Thyroid gland (tissue), 4 donors: Measurements from ENCODE around the gene APOL5. TPM values are rescaled to one million over a fixed set of nuclear protein-coding genes. Genes with fewer than 3 reads are reported as not detected.

Experiments used
- DNase-seq, 2 donors: peaks; one replicate each; pipeline ENCODE4 v3.0.0-alpha.2; 2019
- H3K27ac ChIP-seq, 3 donors: fragments of 200-600 bp; sonication (generic); 1 replicate in 2 of 3; 2 replicates in 1 of 3; pipeline ENCODE4 v1.5.1; 2016 to 2019; ENCODE audit warnings: mild to moderate bottlenecking in 1 of 3, moderate library complexity in 1 of 3
- H3K27me3 ChIP-seq: fragments of 200-600 bp; sonication (generic); one replicate; pipeline ENCODE4 v1.5.1; 2019
- H3K36me3 ChIP-seq, 2 donors: fragments of 200-600 bp; sonication (generic); one replicate each; pipeline ENCODE4 v1.5.1; 2016 to 2019
- H3K4me1 ChIP-seq, 2 donors: fragments of 200-600 bp; sonication (generic); one replicate each; pipeline ENCODE4 v1.5.1; 2017 to 2019
- H3K4me3 ChIP-seq, 3 donors: fragments of 200-600 bp; sonication (generic); replicated peaks in 1 of 3; 1 replicate in 2 of 3; 2 replicates in 1 of 3; pipeline ENCODE4 v1.5.1; 2016; ENCODE audit warnings: mild to moderate bottlenecking in 1 of 3
- H3K9me3 ChIP-seq: fragments of 200-600 bp; sonication (generic); one replicate; pipeline ENCODE4 v1.5.1; 2017
- POLR2A ChIP-seq, 2 donors: fragments of 450-650 bp; IDR thresholded peaks; one replicate each; pipeline ENCODE4 v1.6.1; 2017; ENCODE audit warnings: antibody characterized with exemption in 2 of 2, mild to moderate bottlenecking in 2 of 2, moderate library complexity in 1 of 2
- WGBS, 2 donors: methylation state at CpG; one replicate each; pipeline ENCODE4 v1.1.5; 2017; 5-methylcytosine and 5-hydroxymethylcytosine counted together
- intact Hi-C: fragments of 100-400 bp; cut with DNase I; formaldehyde crosslinking; loops from one replicate; pipeline ENCODE4 v1.15.1; 2023
- total RNA-seq, 4 donors: library from RNA; depleted of rRNA; stranded (reverse); fragments of >200 nt; gene quantifications; one replicate each; pipeline ENCODE4 v1.2.3, GENCODE V29; 2016
- TF ChIP-seq, protein P1 (sequence below), 6 experiments: fragments of 200-600 bp in 3 of 6; fragments of 450-650 bp in 3 of 6; sonication (generic) in 3 of 6; IDR thresholded peaks; one replicate each; pipeline ENCODE4 v1.5.1; 2016 to 2019; ENCODE audit warnings: antibody characterized with exemption in 6 of 6, mild to moderate bottlenecking in 2 of 6, inconsistent platforms in 1 of 6, moderate library complexity in 1 of 6

The APOL5 gene
- total RNA-seq, 4 donors from 2014 or later = not detected

DNA sequence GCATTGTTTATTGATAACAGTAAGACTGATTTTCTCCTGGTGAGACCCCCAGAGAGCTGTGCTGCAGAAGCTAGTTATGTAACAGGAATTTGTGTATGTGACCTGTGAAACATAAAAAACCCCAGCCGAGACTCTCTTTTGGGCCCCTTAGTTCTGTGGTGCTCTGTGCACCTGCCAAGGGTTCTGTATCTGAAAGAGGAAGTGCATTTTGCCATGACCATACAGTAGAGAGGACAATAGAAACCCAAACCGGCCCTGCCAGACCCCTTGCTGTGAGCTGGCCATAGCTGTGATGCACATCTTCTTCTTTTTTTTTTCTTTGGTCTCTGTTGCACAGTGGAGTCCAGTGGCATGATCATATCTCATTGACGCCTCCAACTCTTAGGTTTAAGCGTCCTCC lies 31.4 kb upstream of the APOL5 start:
- Histone ChIP-seq H3K36me3 (no peaks in the 10 kb centered on the region), H3K27ac (no peak overlapping the region), H3K4me3 (no peak overlapping the region), H3K27me3 (no peaks in the 10 kb centered on the region), H3K9me3 (no peaks in the 10 kb centered on the region), H3K4me1 (no peaks in the 10 kb centered on the region)
- WGBS, 2 donors = 89 to 92% methylated on average over 4 of the region's 4 CpGs
- DNase-seq = no peak
- intact Hi-C loops = no loop called here
- no peak for TF ChIP-seq POLR2A (IDR thresholded peaks at IDR 0.05)
- TF ChIP-seq, protein P1, sequence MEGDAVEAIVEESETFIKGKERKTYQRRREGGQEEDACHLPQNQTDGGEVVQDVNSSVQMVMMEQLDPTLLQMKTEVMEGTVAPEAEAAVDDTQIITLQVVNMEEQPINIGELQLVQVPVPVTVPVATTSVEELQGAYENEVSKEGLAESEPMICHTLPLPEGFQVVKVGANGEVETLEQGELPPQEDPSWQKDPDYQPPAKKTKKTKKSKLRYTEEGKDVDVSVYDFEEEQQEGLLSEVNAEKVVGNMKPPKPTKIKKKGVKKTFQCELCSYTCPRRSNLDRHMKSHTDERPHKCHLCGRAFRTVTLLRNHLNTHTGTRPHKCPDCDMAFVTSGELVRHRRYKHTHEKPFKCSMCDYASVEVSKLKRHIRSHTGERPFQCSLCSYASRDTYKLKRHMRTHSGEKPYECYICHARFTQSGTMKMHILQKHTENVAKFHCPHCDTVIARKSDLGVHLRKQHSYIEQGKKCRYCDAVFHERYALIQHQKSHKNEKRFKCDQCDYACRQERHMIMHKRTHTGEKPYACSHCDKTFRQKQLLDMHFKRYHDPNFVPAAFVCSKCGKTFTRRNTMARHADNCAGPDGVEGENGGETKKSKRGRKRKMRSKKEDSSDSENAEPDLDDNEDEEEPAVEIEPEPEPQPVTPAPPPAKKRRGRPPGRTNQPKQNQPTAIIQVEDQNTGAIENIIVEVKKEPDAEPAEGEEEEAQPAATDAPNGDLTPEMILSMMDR (IDR thresholded peaks at IDR 0.05) = no peak

DNA sequence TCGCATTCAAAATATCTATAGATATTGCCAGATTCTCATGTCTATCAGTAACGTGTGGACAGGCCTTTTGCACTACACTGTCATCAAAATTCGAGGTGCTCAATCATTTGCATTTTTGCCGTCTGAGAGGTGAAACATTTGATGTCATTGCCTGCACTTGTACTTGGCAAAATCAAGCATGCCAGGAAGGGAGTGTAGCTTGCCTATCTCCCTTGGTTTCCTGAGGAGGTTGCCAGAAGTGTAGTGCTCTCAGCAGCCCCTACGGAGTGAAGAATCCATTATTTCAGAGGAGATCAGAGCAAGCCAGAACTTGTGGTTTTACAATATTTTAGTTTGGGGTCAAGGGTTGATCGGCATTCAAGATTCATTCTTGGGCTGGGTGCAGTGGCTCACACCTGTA lies 30.2 kb upstream of the APOL5 start:
- intact Hi-C loops = no loop called here
- WGBS, 2 donors = 86% methylated on average over 6 of the region's 6 CpGs

DNA sequence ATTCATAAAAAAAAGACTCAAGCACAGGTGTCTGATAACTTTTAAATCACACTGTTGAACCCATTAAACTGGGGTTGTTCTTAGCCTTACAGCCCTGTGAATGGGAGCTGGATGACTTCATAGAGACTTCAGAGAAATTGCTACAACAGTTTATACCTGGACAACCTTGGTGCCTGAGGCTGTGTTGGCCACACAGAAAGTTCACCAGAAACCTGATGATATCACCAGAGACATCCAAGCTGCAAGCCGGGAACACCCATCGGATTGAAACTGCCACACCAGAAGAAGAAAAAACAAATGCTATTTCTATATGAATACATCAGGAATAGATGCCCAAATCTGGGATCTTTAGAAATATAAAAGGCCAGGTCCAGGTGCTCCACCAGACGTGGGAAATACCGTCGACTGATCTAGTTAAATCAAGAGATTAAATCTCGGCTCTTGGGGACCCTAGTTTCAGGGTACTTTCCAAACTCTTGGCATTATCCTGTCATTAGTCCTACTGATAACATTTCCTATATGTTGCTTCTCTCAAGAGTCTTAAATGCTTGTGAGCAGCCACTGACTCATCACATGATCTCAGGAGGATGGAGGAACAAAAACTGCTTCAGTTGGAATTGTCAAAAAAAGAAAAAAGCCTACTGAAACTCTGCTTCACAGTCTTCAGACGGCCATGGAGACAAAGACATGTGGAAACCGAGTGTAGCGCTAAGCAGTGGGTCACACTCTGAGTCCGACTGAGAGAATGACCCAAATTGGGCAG lies 28.6 kb upstream of the APOL5 start:
- Histone ChIP-seq H3K4me1 (no peaks in the 10 kb centered on the region), H3K36me3 (no peaks in the 10 kb centered on the region), H3K27me3 (no peaks in the 10 kb centered on the region), H3K4me3 (no peak overlapping the region), H3K27ac (no peak overlapping the region), H3K9me3 (no peaks in the 10 kb centered on the region)
- 83 to 93% methylated on average over 10 of the region's 10 CpGs for WGBS, 2 donors
- intact Hi-C loops = no loop called here
- TF ChIP-seq POLR2A (IDR thresholded peaks at IDR 0.05) = no peak
- TF ChIP-seq, protein P1 (IDR thresholded peaks at IDR 0.05) = no peak
- DNase-seq = no peak

More for the DNA sequence above, 30.2 kb upstream of the APOL5 start:
- H3K36me3 ChIP-seq = no peaks in the 10 kb centered on the region
- no peak for DNase-seq
- no peaks in the 10 kb centered on the region for H3K9me3 ChIP-seq
- no peaks in the 10 kb centered on the region for H3K4me1 ChIP-seq
- no peak overlapping the region for H3K4me3 ChIP-seq
- no peak for TF ChIP-seq POLR2A (IDR thresholded peaks at IDR 0.05)
- TF ChIP-seq, protein P1 (IDR thresholded peaks at IDR 0.05) = no peak
- H3K27me3 ChIP-seq = no peaks in the 10 kb centered on the region
- H3K27ac ChIP-seq = no peak overlapping the region

DNA sequence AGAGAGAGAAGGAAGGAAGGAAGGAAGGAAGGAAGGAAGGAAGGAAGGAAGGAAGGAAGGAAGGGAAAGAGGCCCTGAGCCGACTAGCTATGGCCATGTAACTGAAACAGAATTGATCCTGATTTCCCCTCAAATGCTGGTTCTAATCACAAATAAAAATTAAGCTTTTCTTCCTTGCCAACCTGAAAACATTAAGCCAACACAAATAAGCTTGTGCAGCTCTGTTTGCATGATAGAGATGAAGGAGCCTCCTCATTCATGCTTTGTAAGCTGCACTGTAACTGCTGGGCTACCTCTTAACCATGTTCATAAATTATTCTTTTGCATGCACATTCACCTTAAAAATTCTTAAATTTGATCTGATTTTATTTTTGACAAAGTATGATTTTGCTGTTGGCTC lies 27.7 kb upstream of the APOL5 start:
- Histone ChIP-seq H3K4me3 (no peak overlapping the region), H3K4me1 (no peaks in the 10 kb centered on the region), H3K9me3 (no peaks in the 10 kb centered on the region), H3K27ac (no peak overlapping the region), H3K36me3 (no peaks in the 10 kb centered on the region), H3K27me3 (no peaks in the 10 kb centered on the region)
- TF ChIP-seq, protein P1 (IDR thresholded peaks at IDR 0.05) = no peak
- no peak for TF ChIP-seq POLR2A (IDR thresholded peaks at IDR 0.05)
- 57 to 65% methylated on average over 1 of the region's 1 CpG for WGBS, 2 donors
- intact Hi-C loops = no loop called here
- no peak for DNase-seq

DNA sequence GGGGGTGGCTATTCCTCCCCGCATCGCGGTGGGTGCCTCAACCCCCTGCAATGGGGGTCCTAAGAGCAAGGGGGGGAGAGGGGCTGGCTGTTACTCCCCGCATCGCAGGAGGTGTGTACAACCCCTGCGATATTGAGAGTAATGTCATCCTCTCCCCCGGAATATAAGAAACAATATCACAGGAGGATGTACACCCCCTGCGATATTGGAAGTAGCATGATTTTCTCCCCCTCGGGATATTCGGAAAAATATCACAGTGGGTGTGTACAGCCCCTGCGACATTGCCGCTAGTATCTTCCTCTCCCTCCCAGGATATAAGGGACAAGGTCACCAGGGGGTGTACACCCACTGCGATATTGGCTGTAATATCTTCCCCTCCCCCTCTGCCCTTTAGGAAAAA lies 22.5 kb upstream of the APOL5 start:
- Histone ChIP-seq H3K27ac (no peak overlapping the region), H3K4me3 (no peak overlapping the region), H3K4me1 (no peaks in the 10 kb centered on the region), H3K27me3 (no peaks in the 10 kb centered on the region), H3K36me3 (no peaks in the 10 kb centered on the region), H3K9me3 (no peaks in the 10 kb centered on the region)
- no peak for DNase-seq
- TF ChIP-seq POLR2A (IDR thresholded peaks at IDR 0.05) = no peak
- TF ChIP-seq, protein P1 (IDR thresholded peaks at IDR 0.05) = no peak
- 78 to 81% methylated on average over 13 of the region's 13 CpGs for WGBS, 2 donors
- intact Hi-C loops = no loop called here
